Activated naive CD8-positive, alpha-beta T cell treated with anti-CD3 and anti-CD28 coated beads, Interleukin-2, amount 50 U/mL, for 24 hours (primary cell): ENCODE data around the gene MYMK.
A peak's percentile ranks its signal among the peaks of the same experiment; 100 is the strongest.

ENCODE experiments used
- ATAC-seq: fragments of 150-1000 bp; cut with Tn5 transposase; one replicate; pipeline ENCODE4 v1.10.0; 2021
- DNase-seq: peaks from one replicate; pipeline ENCODE4 v3.0.0; 2021
- H3K27ac Mint-ChIP-seq: one replicate; pipeline ENCODE4 v1.8.0; 2021; ENCODE audit warnings: mild to moderate bottlenecking, mixed read lengths
- H3K27me3 Mint-ChIP-seq: one replicate; pipeline ENCODE4 v1.8.0; 2021; ENCODE audit warnings: mixed read lengths
- H3K36me3 Mint-ChIP-seq: one replicate; pipeline ENCODE4 v1.8.0; 2021; ENCODE audit warnings: low read depth, mixed read lengths
- H3K4me1 Mint-ChIP-seq: one replicate; pipeline ENCODE4 v1.8.0; 2021; ENCODE audit warnings: mixed read lengths
- H3K4me3 Mint-ChIP-seq: one replicate; pipeline ENCODE4 v1.8.0; 2021; ENCODE audit warnings: mild to moderate bottlenecking, moderate library complexity, mixed read lengths
- H3K9me3 Mint-ChIP-seq: one replicate; pipeline ENCODE4 v1.8.0; 2021; ENCODE audit warnings: mixed read lengths

Gene MYMK

GRCh38 chr9:133533857-133534256 lies 9.1 kb upstream of the MYMK start:
- DNase-seq, result peak; percentile 10
- Mint-ChIP-seq H3K4me1 (peaks cover 14% of the 10 kb centered on the region), H3K36me3 (no peaks in the 10 kb centered on the region), H3K27me3 (peaks cover 16% of the 10 kb centered on the region), H3K9me3 (no peaks in the 10 kb centered on the region), H3K4me3 (no peak overlapping the region), H3K27ac (no peak overlapping the region)
- no peak for ATAC-seq

GRCh38 chr9:133532937-133533668 lies 8.3 kb upstream of the MYMK start:
- Mint-ChIP-seq H3K4me3 (no peak overlapping the region), H3K27ac (no peak overlapping the region), H3K9me3 (no peaks in the 10 kb centered on the region), H3K27me3 (peaks cover 15% of the 10 kb centered on the region), H3K36me3 (no peaks in the 10 kb centered on the region), H3K4me1 (peaks cover 13% of the 10 kb centered on the region)
- DNase-seq (peak; percentile 75), ATAC-seq (peak; percentile 41)

- no peak for DNase-seq
- Mint-ChIP-seq H3K27ac (no peak overlapping the region), H3K27me3 (peaks cover 13% of the 10 kb centered on the region), H3K9me3 (no peaks in the 10 kb centered on the region), H3K36me3 (no peaks in the 10 kb centered on the region), H3K4me1 (peaks cover 15% of the 10 kb centered on the region), H3K4me3 (no peak overlapping the region)
- no peak for ATAC-seq
Observed at GRCh38 chr9:133531293-133531692, 6.5 kb upstream of the MYMK start.

- H3K27me3 Mint-ChIP-seq, result peaks cover 13% of the 10 kb centered on the region
- no peak for DNase-seq
- no peak overlapping the region for H3K4me3 Mint-ChIP-seq
- no peaks in the 10 kb centered on the region for H3K36me3 Mint-ChIP-seq
- no peaks in the 10 kb centered on the region for H3K9me3 Mint-ChIP-seq
- H3K27ac Mint-ChIP-seq, result no peak overlapping the region
- H3K4me1 Mint-ChIP-seq, result peaks cover 15% of the 10 kb centered on the region
- no peak for ATAC-seq
Observed at GRCh38 chr9:133529874-133530273, 5.1 kb upstream of the MYMK start.

GRCh38 chr9:133529457-133529856 lies 4.7 kb upstream of the MYMK start:
- no peaks in the 10 kb centered on the region for H3K9me3 Mint-ChIP-seq
- no peak overlapping the region for H3K4me3 Mint-ChIP-seq
- ATAC-seq (no peak), DNase-seq (no peak)
- H3K27ac Mint-ChIP-seq, result no peak overlapping the region
- H3K27me3 Mint-ChIP-seq, result peaks cover 13% of the 10 kb centered on the region
- H3K36me3 Mint-ChIP-seq, result no peaks in the 10 kb centered on the region
- peaks cover 15% of the 10 kb centered on the region for H3K4me1 Mint-ChIP-seq

GRCh38 chr9:133528876-133529241 lies 4.1 kb upstream of the MYMK start:
- Mint-ChIP-seq H3K27me3 (peaks cover 13% of the 10 kb centered on the region), H3K4me3 (no peak overlapping the region), H3K9me3 (no peaks in the 10 kb centered on the region), H3K27ac (no peak overlapping the region), H3K4me1 (peaks cover 12% of the 10 kb centered on the region), H3K36me3 (no peaks in the 10 kb centered on the region)
- ATAC-seq, result no peak
- no peak for DNase-seq

- no peak for ATAC-seq
- no peak for DNase-seq
- Mint-ChIP-seq H3K9me3 (no peaks in the 10 kb centered on the region), H3K4me1 (peaks cover 8% of the 10 kb centered on the region), H3K27me3 (peaks cover 10% of the 10 kb centered on the region), H3K4me3 (no peak overlapping the region), H3K27ac (no peak overlapping the region), H3K36me3 (no peaks in the 10 kb centered on the region)
Observed at GRCh38 chr9:133528001-133528875, 3.5 kb upstream of the MYMK start.

- Mint-ChIP-seq H3K9me3 (no peaks in the 10 kb centered on the region), H3K4me1 (peaks cover 2% of the 10 kb centered on the region), H3K4me3 (no peak overlapping the region), H3K27me3 (peaks cover 5% of the 10 kb centered on the region), H3K27ac (no peak overlapping the region), H3K36me3 (no peaks in the 10 kb centered on the region)
- DNase-seq, result no peak
- ATAC-seq, result no peak
Observed at GRCh38 chr9:133527444-133527920, 2.7 kb upstream of the MYMK start.

GRCh38 chr9:133526721-133527321 lies 2.1 kb upstream of the MYMK start:
- peaks cover 2% of the 10 kb centered on the region for H3K27me3 Mint-ChIP-seq
- H3K4me3 Mint-ChIP-seq, result no peak overlapping the region
- peaks cover 2% of the 10 kb centered on the region for H3K4me1 Mint-ChIP-seq
- H3K36me3 Mint-ChIP-seq, result no peaks in the 10 kb centered on the region
- ATAC-seq (no peak), DNase-seq (no peak)
- no peak overlapping the region for H3K27ac Mint-ChIP-seq
- no peaks in the 10 kb centered on the region for H3K9me3 Mint-ChIP-seq

- H3K27me3 Mint-ChIP-seq, result peaks cover 2% of the 10 kb centered on the region
- no peaks in the 10 kb centered on the region for H3K9me3 Mint-ChIP-seq
- H3K27ac Mint-ChIP-seq, result no peak overlapping the region
- no peak overlapping the region for H3K4me3 Mint-ChIP-seq
- ATAC-seq (no peak), DNase-seq (no peak)
- peaks cover 2% of the 10 kb centered on the region for H3K4me1 Mint-ChIP-seq
- H3K36me3 Mint-ChIP-seq, result no peaks in the 10 kb centered on the region
Observed at GRCh38 chr9:133525677-133526076, 918 bp upstream of the MYMK start.

- DNase-seq (no peak), ATAC-seq (no peak)
- Mint-ChIP-seq H3K36me3 (no peaks in the 10 kb centered on the region), H3K9me3 (no peaks in the 10 kb centered on the region), H3K4me3 (no peak overlapping the region), H3K4me1 (peaks cover 2% of the 10 kb centered on the region), H3K27me3 (no peaks in the 10 kb centered on the region), H3K27ac (no peak overlapping the region)
Observed at GRCh38 chr9:133524146-133524545, 613 bp downstream of the MYMK start.

GRCh38 chr9:133523106-133523505 lies 1.7 kb downstream of the MYMK start:
- no peaks in the 10 kb centered on the region for H3K9me3 Mint-ChIP-seq
- H3K27me3 Mint-ChIP-seq, result no peaks in the 10 kb centered on the region
- no peak overlapping the region for H3K27ac Mint-ChIP-seq
- DNase-seq, result no peak
- no peaks in the 10 kb centered on the region for H3K36me3 Mint-ChIP-seq
- no peak for ATAC-seq
- H3K4me3 Mint-ChIP-seq, result no peak overlapping the region
- peaks cover 2% of the 10 kb centered on the region for H3K4me1 Mint-ChIP-seq

- no peak for ATAC-seq
- Mint-ChIP-seq H3K36me3 (no peaks in the 10 kb centered on the region), H3K27me3 (no peaks in the 10 kb centered on the region)
Observed at GRCh38 chr9:133522073-133522910, 2.5 kb downstream of the MYMK start.

More at GRCh38 chr9:133522073-133522910, 2.5 kb downstream of the MYMK start:
- peaks cover 2% of the 10 kb centered on the region for H3K4me1 Mint-ChIP-seq
- no peaks in the 10 kb centered on the region for H3K9me3 Mint-ChIP-seq
- H3K27ac Mint-ChIP-seq, result no peak overlapping the region
- H3K4me3 Mint-ChIP-seq, result no peak overlapping the region
- DNase-seq, result no peak
